Muscle layer of colon (tissue), 2 donors: ENCODE results near the gene ZNF486.
"Not testable (repeated sequence)": the region's sequence is repeated elsewhere in the genome, so short reads cannot be mapped to it uniquely, and the experiment has no call there.

Experiments used
- H3K27ac ChIP-seq: one replicate; pipeline ENCODE4 v1.7.0; 2013; ENCODE audit warnings: low read depth, mild to moderate bottlenecking, low read length, moderate library complexity
- H3K27me3 ChIP-seq, 2 donors: one replicate each; pipeline ENCODE4 v1.7.0; 2013; ENCODE audit warnings: low read length in 2 of 2, mild to moderate bottlenecking in 2 of 2; ENCODE audit not compliant: insufficient read depth in 2 of 2, control insufficient read depth in 1 of 2
- H3K36me3 ChIP-seq: one replicate; pipeline ENCODE4 v1.7.0; 2013; ENCODE audit warnings: mild to moderate bottlenecking, low read length; ENCODE audit not compliant: insufficient read depth
- H3K4me1 ChIP-seq: one replicate; pipeline ENCODE4 v1.7.0; 2013; ENCODE audit warnings: mild to moderate bottlenecking, low read length; ENCODE audit not compliant: insufficient read depth
- H3K4me3 ChIP-seq, 2 donors: one replicate each; pipeline ENCODE4 v1.7.0; 2013; ENCODE audit warnings: low read length in 2 of 2, low read depth in 1 of 2, mild to moderate bottlenecking in 1 of 2, moderate library complexity in 1 of 2
- H3K9ac ChIP-seq: one replicate; pipeline ENCODE4 v1.7.0; 2013; ENCODE audit warnings: low read length
- H3K9me3 ChIP-seq: one replicate; pipeline ENCODE4 v1.7.0; 2013; ENCODE audit warnings: mild to moderate bottlenecking, low read length
- donor health status: abdominal sarcoma.
- donor health status: Adenocarcinoma of cecum.

ZNF486 gene

DNA sequence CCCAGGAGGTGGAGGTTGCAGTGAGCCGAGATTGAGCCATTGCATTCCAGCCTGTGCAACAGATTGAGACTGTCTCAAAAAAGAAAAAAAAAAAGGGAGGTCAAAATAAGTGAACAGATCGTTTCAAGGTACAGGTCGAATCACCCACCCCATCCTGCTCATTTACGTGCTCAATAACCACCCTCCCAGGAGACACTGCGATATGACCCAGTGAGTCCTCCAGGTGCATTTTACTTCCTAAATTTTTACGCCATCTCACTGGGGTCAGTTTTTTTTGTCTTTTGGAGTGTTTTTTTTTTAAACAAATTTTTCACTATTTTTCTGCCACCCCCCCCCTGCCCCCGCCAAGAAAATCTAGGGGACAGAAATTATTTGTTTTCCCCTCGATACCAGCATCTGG lies 68.1 kb downstream of the ZNF486 start:
- Histone ChIP-seq H3K27me3 (no peaks in the 10 kb centered on the region), H3K4me3 (no peak overlapping the region), H3K9me3 (no peaks in the 10 kb centered on the region), H3K4me1 (no peaks in the 10 kb centered on the region), H3K36me3 (no peaks in the 10 kb centered on the region), H3K27ac (no peak overlapping the region), H3K9ac (no peak overlapping the region)

DNA sequence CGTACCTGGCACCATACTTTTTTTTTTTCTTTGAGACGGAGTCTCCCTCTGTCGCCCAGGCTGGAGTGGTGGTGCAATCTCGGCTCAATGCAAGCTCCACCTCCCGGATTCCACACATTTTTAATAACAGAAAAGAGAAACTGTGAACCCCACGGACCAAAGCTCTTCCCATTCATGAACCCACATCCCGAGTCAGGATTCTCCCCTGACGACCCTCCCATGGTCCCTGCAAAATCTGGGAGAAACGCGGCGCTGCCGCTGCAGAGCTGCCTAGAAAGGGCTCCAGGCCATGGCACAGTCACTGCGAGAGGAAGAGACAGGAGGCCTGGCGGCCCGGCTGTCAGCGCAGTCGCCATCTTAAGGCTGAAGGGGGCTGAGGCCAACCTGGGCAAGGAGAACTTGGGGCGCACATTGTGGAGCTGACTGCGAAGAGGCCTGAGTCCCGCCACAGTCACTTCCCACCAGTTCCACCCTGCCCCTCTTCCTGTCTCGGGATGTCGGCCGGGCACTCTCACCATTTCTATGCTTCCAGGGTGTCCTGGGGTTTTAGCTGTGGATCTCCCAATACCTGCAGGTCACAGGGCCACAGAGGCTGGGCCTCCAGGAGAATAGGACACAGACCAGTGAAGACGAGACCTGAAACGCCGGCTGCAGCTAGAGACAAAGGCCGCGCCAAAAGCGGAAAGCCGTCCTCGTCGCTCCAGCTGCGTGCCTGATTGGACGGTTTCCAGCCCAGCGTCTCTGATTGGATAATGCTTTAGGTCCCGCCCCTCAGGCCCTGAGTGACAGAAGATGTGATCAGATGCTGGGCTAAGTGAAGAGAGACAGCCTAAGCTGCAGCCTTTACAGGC lies 71.0 kb downstream of the ZNF486 start:
- Histone ChIP-seq H3K4me3 (peak overlapping the region; percentile 77 to 85), H3K27ac (no peak overlapping the region), H3K36me3 (no peaks in the 10 kb centered on the region), H3K9ac (peak overlapping the region; percentile 46), H3K27me3 (no peaks in the 10 kb centered on the region), H3K9me3 (no peaks in the 10 kb centered on the region), H3K4me1 (no peaks in the 10 kb centered on the region)

DNA sequence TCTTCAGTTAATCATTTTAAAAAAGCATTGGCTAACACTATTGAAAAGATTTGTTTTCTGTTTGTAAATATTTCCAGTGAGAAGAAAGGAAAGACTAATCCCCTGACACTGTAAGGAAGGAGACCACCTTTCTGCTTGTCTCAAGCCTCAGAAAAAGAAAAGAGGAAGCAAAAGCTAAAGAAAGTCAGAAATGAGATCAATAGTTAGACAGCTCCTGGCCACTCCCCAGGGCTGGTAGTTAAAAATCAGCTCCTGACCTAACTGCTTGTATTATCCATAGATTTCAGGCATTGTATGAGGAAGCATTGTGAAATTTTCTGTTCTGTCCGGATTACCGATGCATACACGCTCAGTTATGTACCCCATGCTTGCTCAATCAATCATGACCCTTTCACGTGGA lies 76.6 kb downstream of the ZNF486 start:
- Histone ChIP-seq H3K27me3 (no peaks in the 10 kb centered on the region), H3K4me1 (no peaks in the 10 kb centered on the region), H3K4me3 (no peak overlapping the region), H3K9ac (no peak overlapping the region), H3K36me3 (no peaks in the 10 kb centered on the region), H3K27ac (no peak overlapping the region), H3K9me3 (no peaks in the 10 kb centered on the region)

DNA sequence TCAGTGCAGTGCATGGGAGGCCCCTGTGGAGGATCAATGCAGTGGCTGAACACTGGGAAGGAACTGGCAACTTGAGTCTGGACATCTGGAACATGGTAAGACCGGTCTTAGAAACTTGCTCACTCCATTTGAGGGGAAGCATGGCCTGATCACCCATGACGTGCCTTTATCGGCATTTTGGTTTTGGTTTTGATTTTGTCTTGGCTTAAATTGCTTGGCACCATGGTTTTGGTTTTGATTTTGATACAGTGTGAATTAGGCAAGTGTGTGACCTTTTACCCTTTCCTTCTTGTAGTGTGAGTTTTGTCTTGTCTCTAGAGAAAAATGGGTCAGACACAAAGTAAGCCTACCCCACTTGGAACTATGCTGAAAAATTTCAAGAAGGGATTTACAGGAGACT lies 77.3 kb downstream of the ZNF486 start:
- Histone ChIP-seq H3K27ac (no peak overlapping the region), H3K4me3 (no peak overlapping the region), H3K4me1 (no peaks in the 10 kb centered on the region), H3K9me3 (no peaks in the 10 kb centered on the region), H3K36me3 (no peaks in the 10 kb centered on the region), H3K9ac (no peak overlapping the region), H3K27me3 (no peaks in the 10 kb centered on the region)

DNA sequence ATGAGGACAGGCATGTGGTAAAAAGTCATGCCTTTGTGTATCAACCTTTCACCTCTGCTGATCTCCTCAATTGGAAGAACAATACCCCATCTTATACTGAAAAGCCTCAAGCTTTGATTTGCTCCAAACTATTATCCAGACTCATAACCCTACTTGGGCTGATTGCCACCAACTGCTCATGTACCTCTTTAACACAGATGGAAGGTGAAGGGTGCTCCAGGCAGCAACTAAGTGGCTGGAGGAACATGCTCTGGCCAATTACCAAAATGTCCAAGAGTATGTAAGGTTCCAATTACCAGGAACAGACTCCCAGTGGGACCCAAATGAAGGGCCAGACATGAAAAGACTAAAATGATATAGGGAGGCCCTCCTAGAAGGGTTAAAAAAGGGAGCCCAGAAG lies 78.3 kb downstream of the ZNF486 start:
- no peak overlapping the region for H3K4me3 ChIP-seq
- H3K36me3 ChIP-seq: no peaks in the 10 kb centered on the region
- no peak overlapping the region for H3K27ac ChIP-seq
- no peaks in the 10 kb centered on the region for H3K27me3 ChIP-seq
- no peaks in the 10 kb centered on the region for H3K9me3 ChIP-seq
- H3K4me1 ChIP-seq: no peaks in the 10 kb centered on the region
- H3K9ac ChIP-seq: no peak overlapping the region

DNA sequence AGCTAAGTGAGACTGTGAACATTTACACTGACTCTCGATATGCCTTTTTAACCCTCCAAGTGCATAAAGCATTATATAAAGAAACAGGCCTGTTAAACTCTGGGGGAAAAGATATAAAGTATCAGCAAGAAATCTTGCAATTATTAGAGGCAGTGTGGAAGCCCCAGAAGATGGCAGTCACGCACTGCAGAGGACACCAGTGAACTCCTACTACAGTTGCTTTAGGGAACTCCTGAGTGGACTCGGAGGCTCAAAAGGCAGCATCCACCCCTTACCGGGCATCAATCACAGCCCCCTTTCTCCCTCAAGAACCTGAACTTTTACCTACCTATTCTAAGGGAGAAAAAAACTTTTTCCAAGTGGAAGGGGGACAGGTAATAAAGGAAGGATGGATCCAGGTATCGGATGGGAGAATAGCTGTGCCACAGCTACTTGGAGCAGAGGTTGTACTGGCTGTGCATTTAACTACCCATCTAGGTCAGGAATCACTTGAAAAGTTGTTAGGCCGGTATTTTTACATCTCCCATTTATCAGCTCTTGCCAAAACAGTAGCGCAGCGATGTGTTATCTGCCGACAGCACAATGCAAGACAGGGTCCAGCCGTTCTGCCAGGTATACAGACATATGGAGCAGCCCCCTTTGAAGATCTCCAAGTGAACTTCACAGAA lies 80.1 kb downstream of the ZNF486 start:
- Histone ChIP-seq H3K9me3 (no peaks in the 10 kb centered on the region), H3K27me3 (no peaks in the 10 kb centered on the region), H3K27ac (no peak overlapping the region), H3K4me1 (no peaks in the 10 kb centered on the region), H3K9ac (no peak overlapping the region), H3K36me3 (no peaks in the 10 kb centered on the region), H3K4me3 (no peak overlapping the region)

DNA sequence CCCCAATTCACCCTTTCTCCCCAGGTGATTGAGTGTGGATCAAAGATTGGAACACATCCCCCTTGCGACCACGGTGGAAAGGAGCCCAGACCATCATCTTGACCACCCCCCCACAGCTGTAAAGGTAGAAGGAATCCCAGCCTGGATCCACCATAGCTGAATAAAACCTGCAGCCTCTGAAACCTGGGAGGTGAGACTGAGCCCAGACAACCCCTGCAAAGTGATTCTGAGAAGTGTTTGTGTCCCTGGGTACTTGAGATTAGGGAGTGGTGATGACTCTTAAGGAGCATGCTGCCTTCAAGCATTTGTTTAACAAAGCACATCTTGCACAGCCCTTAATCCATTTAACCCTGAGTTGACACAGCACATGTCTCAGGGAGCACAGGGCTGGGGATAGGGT lies 81.2 kb downstream of the ZNF486 start:
- not testable (repeated sequence) for H3K4me1 ChIP-seq, H3K4me3 ChIP-seq, H3K9ac ChIP-seq, H3K27ac ChIP-seq, H3K36me3 ChIP-seq, H3K9me3 ChIP-seq, H3K27me3 ChIP-seq
